C1 segment of cervical spinal cord (tissue), 14 donors: Measurements from ENCODE around the gene KLF7.
"Not testable (repeated sequence)": the region's sequence is repeated elsewhere in the genome, so short reads cannot be mapped to it uniquely, and the experiment has no call there.

Experiments used
- DNase-seq, 14 donors: peaks; one replicate each; lab custom pipeline; 2025; lab: John Stamatoyannopoulos, UW

The KLF7 gene

DNA sequence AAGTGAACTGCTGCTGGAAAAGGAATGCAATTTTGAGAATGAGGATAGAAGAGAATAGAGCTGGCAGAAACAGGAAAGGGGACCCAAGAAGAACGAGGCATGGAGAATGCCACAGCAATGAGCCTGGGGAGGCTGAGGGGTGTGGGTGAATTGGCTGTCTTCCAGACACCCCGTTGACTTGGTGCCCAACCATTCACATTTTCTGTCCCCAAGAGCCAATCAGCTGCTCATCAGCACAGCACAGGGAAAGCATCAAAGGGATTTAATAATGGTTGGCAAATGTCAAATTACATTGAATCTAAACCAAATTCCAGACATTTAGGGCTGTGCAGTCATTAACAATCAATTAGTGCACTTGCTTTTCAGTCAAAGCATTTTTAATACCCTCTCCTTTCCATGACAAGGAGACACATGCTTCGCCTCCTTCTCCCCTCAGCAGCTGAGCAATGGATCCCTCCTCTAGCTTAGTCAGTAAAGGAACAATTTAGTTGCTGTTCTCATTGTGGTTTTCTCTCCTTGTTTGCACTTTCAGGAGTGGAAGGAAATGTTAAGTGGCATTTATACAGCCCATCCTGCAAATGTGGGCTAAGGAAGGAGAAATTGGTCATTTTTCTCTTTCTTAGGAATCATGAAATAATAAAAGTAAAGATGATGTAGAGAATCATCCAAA, 98.8 kb downstream of the KLF7 start:
- peak in 4 of 14 donors; percentile 3 to 37 (median 16) for DNase-seq

DNA sequence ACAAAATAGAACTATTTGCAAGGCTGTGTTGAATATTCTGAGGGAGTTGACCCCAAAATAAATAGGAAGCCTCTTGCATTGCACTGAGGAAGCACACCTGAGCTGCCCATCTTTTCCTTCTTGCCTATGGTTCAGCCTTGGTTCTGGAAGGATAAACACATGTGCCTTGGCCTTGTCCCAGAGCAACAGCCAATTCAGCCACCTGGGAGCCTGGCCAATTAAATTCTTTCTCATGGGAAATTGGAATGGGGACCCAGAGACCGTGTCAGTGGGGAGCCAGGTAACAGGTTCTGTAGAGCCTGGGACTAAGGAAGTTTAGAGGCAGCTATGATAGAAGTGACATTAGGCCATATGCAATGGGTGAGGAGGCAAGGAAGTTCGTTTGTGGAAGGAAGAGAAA, 99.6 kb downstream of the KLF7 start:
- no peak for DNase-seq

DNA sequence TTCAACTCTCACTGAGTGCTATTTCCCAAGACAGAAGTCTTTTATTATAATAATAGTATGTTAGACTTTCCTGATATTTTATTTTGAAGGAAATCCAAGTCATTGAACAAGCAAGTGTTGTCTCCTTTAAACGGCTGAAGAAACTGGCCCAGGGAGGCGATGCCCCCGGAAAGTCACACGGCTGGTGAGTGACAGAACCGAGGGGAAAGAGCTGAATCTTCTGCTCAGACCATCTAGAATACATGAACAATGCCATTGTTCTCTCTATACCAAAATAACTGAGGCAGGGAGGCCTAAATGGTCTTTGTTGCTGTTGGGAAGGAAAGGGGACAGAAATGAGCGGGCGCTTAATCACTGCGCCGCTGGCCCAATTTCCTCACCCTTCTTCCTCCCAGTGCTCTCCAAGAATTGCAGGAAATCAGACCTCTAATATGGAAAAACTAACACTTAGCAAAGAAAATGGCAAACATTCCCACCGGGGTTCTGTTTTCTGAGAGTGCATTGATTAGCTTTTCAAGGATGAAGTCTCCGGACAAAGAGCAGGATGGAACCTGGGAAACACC, 101.5 kb downstream of the KLF7 start:
- DNase-seq, result peak in 3 of 14 donors; percentile 4 to 28 (median 26)

DNA sequence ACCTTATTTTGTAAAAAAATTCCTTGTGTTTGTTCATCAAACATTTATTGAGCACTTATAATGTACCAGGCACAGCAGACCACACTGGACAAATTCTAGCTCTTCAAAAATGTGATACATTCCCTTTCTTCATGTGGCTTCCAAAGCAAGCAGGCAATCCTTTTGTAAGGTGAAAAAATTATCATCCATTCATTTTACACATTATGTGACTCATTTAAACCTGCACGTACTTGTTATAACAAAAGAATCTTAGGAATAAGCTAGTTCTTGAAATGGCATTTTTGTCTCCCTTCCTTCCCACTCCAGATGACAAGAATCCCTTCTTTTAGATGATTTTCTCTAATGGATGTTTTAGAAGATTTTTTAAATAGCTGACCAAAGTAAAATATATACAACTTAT, 104.6 kb downstream of the KLF7 start:
- DNase-seq, result no peak

DNA sequence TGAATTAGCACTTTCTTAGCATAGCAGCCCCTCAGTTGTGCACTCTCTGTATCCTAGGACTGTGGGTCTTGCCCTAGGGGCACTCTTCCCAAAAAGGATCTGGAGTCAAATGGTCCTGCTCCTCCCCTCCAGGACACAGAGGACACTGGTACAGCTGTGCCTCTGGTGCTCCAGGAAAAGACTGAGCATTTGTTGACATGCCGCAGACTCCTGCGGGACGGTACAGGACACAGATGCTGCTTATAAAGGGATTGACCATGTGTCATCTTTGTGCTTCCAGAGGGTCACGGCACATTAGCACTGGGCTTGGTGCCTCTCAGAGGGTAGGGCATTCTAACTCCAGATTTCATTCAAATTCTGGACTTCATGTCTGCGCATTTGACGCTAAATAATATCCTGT, 110.5 kb downstream of the KLF7 start:
- DNase-seq, result peak in 2 of 14 donors; percentile 16 to 17

DNA sequence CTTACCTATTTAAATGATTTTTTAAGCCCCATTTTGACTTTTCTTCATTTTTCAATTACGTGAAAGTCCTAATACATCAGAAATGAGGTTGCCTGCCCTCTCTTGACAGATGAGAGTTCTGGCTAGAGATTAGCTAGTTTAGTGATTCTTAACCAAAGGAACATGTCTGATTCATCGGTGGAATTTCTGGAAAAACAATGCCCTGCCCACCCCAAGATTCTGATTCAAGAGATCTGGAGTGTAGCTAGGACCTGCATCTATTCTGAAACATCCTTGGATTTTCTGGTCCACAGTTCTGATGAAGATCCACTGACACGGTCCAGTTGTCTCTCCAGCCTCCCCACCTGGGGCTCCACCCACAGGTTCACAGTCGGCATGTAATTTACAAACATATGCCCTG, 111.2 kb downstream of the KLF7 start:
- no peak for DNase-seq

DNA sequence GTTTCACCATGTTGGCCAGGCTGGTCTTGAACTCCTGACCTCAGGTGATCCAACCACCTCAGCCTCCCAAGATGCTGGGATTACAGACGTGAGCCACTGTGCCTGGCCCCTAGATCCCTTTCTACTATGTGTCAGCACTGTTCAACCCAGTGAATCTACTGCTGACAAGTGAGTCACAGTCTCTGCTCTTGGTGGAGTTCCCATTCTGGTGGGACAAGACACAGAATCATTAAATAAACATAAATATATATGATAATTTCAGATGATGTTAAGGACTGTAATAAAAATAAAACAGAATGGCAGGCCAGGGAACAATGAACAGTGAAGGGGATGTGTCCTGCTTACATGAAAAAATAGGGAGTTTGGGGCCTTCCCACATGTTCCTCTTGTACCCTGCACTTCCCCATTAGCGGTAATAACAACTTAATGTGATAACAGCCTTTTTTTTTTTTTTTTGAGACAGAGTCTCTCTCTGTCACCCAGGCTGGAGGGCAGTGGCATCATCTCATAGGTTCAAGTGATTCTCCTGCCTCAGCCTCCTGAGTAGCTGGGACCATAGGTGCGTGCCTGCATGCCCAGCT, 114.3 kb downstream of the KLF7 start:
- no peak for DNase-seq

DNA sequence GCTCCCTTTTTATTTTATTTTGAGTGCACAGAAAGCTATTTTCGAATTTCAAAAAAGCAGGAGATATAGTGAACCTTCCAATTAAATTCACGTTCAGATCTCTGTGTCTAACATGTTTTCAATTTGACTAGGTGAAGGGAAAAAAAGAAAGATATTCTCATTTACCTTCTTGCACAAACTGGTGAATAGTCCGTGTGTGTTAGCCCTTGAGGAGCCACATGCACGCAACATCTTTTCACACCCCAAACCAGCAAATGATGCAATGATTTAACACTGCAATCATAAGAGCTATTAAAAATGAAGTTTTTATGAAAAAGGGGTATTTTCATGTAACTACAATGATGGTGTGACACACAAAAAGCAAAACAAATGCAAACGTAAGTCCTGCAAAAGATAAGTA, 116.6 kb downstream of the KLF7 start:
- no peak for DNase-seq

DNA sequence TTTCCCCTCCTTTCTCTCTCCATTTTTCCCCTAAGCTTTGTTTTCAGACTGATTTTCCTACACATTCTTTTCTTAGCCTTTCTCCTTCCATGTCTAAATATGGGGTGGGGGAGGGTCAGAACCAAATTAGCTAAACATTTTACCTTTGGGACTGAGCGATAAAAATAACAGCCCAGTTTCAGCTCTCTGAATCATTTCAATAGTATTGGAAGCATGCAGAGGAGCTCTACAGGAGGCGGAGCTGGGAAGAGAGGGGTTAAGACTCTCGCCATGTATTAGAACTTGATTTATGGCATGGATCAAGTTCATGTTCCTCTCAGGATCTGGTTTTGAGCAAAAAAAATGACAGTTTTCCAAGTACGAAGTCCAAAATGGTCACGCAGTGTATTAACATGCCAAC, 117.3 kb downstream of the KLF7 start:
- DNase-seq, result no peak

DNA sequence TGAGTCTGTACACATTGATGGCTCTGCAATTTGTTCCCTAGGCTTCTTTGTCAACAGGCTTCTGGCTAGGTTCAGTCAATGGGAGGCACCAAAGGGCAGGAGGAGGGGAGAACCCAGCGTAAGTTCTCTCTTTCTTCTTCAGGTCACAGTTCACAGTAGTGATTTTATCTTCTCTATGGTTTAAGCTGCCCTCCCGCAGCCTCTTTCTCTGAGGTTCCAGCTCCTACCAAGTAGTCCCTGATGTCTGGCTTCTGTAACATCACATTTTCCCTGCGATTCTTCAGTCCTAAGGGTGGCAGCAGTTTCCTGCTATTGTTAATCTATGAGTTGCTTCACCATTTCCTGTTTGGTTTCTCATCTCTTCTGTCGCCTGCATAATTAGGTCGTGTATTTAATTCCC, 119.0 kb downstream of the KLF7 start:
- peak in 2 of 14 donors; percentile 12 to 51 for DNase-seq

DNA sequence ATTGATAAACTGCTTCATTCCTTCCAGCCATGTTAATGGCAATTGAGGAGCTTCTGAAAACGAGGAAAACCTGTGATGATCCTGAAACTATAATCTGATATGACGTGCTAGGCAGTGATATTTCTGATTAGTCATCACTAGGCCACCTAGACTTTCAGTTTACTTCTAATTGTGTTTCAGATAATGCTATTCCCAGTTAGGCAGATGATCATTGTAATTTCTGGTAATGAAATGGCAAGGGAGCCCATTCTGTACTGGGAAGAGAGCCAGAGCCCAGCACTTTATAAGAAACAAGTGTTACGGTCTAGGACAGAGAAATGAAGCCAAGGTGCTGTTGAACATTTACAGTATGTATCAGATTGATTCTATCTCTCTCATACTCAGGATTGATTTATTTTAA, 120.2 kb downstream of the KLF7 start:
- no peak for DNase-seq

DNA sequence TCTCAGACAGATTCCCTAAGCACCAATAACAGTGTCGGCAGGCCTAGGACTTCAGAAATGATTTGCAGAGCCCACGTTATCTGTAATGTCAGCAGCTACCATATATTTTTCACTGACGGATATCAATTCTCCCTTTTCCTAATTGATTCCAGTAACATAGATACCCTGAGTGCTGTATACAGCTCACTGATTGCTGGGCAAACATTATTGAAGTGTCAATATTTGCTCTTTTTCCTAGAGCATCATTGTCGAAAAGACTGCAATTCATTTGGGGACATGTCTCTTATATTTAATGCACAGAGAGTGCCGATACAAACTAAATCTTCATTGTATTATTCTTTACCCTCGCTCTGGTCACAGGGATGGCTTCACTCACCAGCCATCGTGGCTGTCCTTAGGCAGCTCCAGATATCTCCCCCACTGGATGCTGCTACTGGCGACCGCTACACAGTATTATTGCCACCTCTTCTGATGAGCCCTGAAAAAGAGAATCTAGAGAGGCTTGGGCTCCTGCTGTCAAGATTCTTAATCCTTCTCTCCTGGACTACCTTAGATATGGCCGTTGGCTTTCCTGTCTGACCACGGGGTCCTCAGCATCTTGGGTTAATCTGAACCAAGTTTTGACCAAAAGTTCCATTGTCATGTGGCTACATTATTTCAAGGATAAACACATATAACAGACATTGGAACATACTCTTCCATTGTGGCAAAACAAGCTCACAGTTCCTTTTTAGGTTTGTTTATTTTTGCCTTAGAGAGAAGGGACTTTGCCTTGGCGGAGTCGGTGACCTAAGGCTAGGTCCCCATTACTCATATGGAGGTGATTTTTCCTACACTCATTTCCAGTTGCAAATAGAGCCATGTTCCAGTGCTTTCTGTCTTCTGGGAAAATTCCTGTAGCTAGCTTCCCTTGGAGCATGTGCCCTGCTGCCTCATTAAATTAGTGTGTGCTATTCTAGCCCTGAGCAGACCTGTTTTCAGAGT, 121.1 kb downstream of the KLF7 start:
- DNase-seq, result no peak

DNA sequence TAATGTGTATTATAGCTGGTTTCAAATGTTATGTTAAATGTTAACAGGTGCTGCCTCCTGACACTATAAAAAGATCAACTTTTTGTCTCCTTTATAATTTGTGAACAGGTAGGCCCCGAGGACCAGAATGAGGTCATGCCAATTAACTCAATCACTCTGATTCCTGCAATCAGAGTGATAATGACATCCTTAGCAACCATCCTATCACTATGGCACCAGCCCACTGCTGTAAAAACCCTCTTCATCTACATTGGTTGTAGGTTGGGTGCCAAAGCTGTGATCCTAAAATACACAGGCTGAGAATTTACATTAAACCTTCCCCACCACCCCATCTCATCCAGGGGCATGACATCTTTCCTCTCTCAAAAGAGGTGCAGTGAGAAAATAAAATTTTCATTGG, 122.9 kb downstream of the KLF7 start:
- DNase-seq, result no peak

DNA sequence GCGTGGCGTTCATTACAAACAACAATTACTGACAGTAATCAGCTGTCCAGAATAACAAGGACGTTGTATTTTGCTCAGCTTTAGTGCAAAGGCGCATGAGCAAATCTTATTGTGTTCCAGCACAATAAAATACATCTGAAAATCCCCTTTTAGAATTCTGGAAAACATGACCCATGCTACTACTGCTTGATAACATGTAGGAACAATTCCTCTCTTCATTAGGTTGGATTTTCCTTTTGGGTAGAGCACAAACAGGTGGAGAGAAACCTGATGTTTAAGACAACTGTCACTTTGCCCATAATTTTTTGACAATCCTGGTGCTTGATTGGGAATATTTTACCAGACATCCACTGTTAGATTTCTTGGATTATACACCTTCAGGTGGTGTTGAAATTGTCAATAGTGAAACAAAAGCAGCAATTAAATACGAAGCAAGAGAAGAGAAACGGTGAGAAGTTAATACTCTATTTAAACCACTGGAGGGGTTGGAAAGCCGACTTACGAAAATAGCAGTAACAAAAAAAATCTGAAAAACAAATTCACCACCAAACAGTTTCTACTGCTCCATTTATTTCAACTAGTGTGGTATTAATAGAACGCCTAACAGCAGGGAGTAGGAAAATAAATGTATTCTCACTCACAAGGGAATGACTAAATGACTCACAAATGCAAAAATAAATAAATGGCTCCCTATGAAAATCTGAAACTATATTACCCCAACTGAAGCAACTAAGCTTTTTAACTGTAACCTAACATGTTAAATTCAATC, 123.8 kb downstream of the KLF7 start:
- DNase-seq, result peak in 1 of 14 donors; percentile 2

DNA sequence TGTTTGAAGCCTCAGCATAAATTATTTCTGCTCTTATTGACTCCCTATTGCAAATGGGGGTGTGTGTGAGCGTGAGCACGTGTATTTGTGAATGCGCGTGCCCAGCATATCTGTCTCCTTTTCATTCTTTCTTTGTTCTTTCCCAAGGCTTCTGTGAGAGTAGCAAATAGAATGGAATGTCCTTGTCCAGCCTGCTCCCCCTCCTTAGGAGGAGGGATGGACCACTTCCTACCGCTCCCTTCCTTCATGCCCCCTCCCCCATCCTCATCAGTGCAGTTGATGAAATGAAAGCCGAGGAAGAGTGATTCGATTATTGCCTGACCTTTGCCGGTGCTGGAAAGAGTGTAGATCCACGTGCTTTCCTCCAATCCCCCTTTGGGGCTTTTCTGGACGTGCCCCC, 124.5 kb downstream of the KLF7 start:
- peak in 2 of 14 donors; percentile 27 to 46 for DNase-seq

DNA sequence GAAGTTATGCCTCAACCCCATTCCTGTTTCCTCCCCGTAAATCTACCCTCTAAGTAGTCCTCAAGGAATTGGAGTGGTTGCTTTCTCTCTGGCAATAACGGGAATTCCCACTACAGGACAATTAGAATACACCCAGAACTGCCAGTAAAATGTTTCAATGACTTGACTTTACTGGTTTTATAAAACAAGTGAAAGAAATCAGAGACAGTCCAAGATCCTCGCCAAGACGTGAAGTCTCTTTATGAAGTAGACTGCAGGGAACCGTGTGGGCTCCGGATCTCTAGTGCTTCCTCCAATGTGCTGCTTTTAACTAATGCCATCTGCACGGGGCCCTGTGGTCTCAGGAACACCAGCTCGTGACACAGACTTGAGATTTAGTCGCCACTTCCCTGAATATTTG, 125.1 kb downstream of the KLF7 start:
- DNase-seq, result peak in 1 of 14 donors; percentile 9

DNA sequence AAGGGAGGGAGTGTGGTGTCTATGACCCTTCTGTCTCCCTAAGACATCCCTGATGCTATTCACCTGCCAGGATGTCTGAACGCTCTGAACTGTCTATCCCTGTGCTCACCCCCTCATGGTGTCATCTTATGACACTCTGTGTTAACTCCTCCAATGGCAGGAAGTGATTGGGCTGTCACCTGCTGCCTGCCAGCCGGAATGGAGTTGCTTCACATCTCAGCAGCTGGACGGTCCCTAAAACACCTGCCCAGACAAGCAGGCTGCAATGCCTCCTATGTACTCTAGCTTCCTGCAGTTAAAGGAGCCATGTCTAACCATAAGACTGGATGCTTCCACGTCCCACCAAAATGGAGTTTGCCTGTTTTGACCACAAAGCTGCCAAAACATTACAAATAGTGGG, 126.5 kb downstream of the KLF7 start:
- no peak for DNase-seq

DNA sequence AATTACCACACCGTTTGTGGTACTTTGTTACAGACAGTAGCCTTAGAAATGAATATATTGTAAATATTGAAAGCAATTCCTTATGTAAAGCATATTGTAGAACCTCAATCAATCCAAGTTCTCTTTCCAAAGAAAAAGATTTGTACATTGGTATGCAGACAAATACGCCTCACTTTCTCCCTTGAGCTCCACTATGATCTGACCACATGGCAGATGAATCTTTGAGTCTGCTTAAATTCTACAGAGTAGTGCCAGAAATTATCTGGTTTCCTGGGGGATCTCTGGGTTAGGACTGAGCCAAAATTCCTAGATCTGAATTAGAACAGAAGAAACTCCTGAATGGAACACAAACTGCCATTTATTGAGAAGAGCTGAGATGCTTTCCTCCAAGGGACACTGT, 127.4 kb downstream of the KLF7 start:
- no peak for DNase-seq

DNA sequence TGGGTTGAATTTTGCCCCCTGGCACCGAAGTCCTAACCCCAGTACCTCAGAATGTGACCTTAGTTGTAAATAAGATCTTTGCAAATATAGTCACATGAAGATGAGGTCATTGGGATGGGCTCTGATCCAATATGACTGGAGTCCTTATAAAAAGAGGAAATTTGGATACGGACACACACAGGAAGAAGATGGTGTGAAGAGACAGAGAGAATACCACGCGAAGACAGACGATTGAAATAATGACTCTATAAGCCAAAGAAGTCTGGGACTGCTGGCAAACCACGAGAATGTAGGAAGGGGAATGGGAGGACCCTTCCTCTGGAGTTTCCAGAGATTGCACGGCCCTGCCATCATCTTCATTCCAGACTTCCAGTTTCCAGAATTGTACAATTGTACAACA, 127.9 kb downstream of the KLF7 start:
- DNase-seq, result no peak

DNA sequence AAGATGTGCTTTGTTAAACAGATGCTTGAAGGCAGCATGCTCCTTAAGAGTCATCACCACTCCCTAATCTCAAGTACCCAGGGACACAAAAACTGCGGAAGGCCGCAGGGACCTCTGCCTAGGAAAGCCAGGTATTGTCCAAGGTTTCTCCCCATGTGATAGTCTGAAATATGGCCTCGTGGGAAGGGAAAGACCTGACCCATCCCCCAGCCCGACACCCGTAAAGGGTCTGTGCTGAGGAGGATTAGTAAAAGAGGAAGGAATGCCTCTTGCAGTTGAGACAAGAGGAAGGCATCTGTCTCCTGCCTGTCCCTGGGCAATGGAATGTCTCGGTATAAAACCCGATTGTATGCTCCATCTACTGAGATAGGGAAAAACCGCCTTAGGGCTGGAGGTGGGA, 128.7 kb downstream of the KLF7 start:
- not testable (repeated sequence) for DNase-seq

DNA sequence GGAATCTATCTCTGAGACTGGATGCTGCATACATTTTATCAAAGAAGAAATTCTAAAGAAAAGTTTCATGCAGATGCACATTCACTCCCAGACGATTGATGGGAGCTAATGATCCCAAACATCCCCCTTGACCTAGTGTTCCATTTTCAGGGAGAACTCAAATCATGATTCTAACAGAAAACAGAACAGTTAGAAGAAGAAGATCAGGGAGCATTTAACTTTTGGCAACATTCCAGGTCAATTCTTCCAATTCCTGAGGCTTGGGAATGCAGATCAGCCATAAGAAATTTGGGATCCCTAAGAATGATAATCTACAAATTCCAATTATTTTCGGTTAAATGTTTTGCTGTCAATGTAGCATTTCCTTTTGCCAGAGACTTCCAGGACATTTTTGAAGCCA, 129.9 kb downstream of the KLF7 start:
- DNase-seq, result no peak
